IMR-90 (cell line): ENCODE measurements around the gene TBCEL. TPM values are rescaled to one million over a fixed set of nuclear protein-coding genes. Genes with fewer than 3 reads are reported as not detected.

Experiments
- ATAC-seq: fragments of 200-7000 bp; cut with Tn5 transposase; 2 replicates; pipeline ENCODE4 v1.9.1; 2020; ENCODE audit warnings: low read depth, mild to moderate bottlenecking, moderate library complexity
- BruUV-seq: library from RNA; stranded (reverse); fragments of 400-500 nt; replicated peaks from 2 replicates; lab custom pipeline; 2021; lab: Mats Ljungman, UMichigan
- CTCF ChIA-PET: fragments of 300-600 bp; formaldehyde crosslinking; extraction: SDS; loops from one replicate; lab custom pipeline; 2021; ENCODE audit warnings: antibody characterized with exemption; lab: Yijun Ruan, JAX
- POLR2A ChIA-PET: fragments of 300-600 bp; sonication (Branson Sonifier 250); formaldehyde crosslinking; loops from one replicate; lab custom pipeline; 2022; ENCODE audit warnings: antibody characterized with exemption; ENCODE audit not compliant: unreplicated experiment; lab: Charles Lee
- DNase-seq: peaks from one replicate; pipeline ENCODE4 v3.0.0; 2013
- H2AFZ ChIP-seq: replicated peaks from 2 replicates; pipeline ENCODE3; 2013; ENCODE audit warnings: low read length, mild to moderate bottlenecking; ENCODE audit not compliant: poor library complexity
- H2AK5ac ChIP-seq: 2 replicates; pipeline ENCODE4 v1.6.1; 2013; ENCODE audit warnings: low read depth, low read length, inconsistent platforms
- H2AK9ac ChIP-seq: replicated peaks from 2 replicates; pipeline ENCODE3; 2013; ENCODE audit warnings: mild to moderate bottlenecking, low read depth, low read length, moderate library complexity; ENCODE audit not compliant: poor library complexity
- H2BK120ac ChIP-seq: 2 replicates; pipeline ENCODE4 v1.6.1; 2013; ENCODE audit warnings: low read depth, low read length, inconsistent platforms
- H2BK15ac ChIP-seq: 3 replicates; pipeline ENCODE4 v1.6.1; 2013; ENCODE audit warnings: low read depth, low read length, inconsistent platforms
- H2BK20ac ChIP-seq: 2 replicates; pipeline ENCODE4 v1.6.1; 2013; ENCODE audit warnings: low read depth, mild to moderate bottlenecking, inconsistent platforms, low read length, moderate library complexity
- H2BK5ac ChIP-seq: 2 replicates; pipeline ENCODE4 v1.6.1; 2013; ENCODE audit warnings: mild to moderate bottlenecking, low read depth, low read length, inconsistent platforms; ENCODE audit not compliant: poor library complexity, severe bottlenecking
- H3K14ac ChIP-seq: replicated peaks from 2 replicates; pipeline ENCODE4 v1.6.1; 2013; ENCODE audit warnings: low read depth, low read length, inconsistent platforms
- H3K18ac ChIP-seq: 2 replicates; pipeline ENCODE4 v1.6.1; 2013; ENCODE audit warnings: low read depth, low read length, control low read depth
- H3K23ac ChIP-seq: 2 replicates; pipeline ENCODE4 v1.6.1; 2013; ENCODE audit warnings: low read depth, low read length, inconsistent platforms
- H3K27ac ChIP-seq: 2 replicates; pipeline ENCODE4 v1.5.1; 2013; ENCODE audit warnings: mild to moderate bottlenecking, control low read depth, low read length; ENCODE audit not compliant: insufficient read depth
- H3K27me3 ChIP-seq: 2 replicates; pipeline ENCODE4 v1.6.1; 2013; ENCODE audit warnings: low read length; ENCODE audit not compliant: control insufficient read depth, insufficient read depth
- H3K36me3 ChIP-seq: 2 replicates; pipeline ENCODE4 v1.6.1; 2013; ENCODE audit warnings: low read length, mixed read lengths; ENCODE audit not compliant: control insufficient read depth, insufficient read depth
- H3K4ac ChIP-seq: 2 replicates; pipeline ENCODE4 v1.6.1; 2013; ENCODE audit warnings: low read depth, low read length, inconsistent platforms
- H3K4me1 ChIP-seq: 2 replicates; pipeline ENCODE4 v1.6.1; 2013; ENCODE audit warnings: low read length, mixed read lengths; ENCODE audit not compliant: control insufficient read depth, insufficient read depth
- H3K4me2 ChIP-seq: 2 replicates; pipeline ENCODE4 v1.6.1; 2013; ENCODE audit warnings: low read depth, mild to moderate bottlenecking, control low read depth, low read length, moderate library complexity
- H3K4me3 ChIP-seq: 2 replicates; pipeline ENCODE4 v1.5.1; 2013; ENCODE audit warnings: low read depth, mild to moderate bottlenecking, control low read depth, low read length, moderate library complexity; ENCODE audit not compliant: insufficient read depth
- H3K56ac ChIP-seq: 2 replicates; pipeline ENCODE4 v1.6.1; 2013; ENCODE audit warnings: low read length, inconsistent platforms; ENCODE audit not compliant: insufficient read depth; ENCODE audit errors: extremely low read depth
- H3K79me1 ChIP-seq, 2 experiments: 2 replicates each; pipeline ENCODE4 v1.6.1; 2013; ENCODE audit warnings: low read length in 2 of 2, inconsistent platforms in 1 of 2, low read depth in 1 of 2
- H3K9ac ChIP-seq: 2 replicates; pipeline ENCODE4 v1.6.1; 2013; ENCODE audit warnings: low read depth, low read length, control low read depth
- H3K9me1 ChIP-seq: 2 replicates; pipeline ENCODE4 v1.6.1; 2013; ENCODE audit warnings: low read length, inconsistent platforms; ENCODE audit not compliant: insufficient read depth
- H3K9me3 ChIP-seq: 2 replicates; pipeline ENCODE4 v1.6.1; 2013; ENCODE audit warnings: low read length; ENCODE audit not compliant: control insufficient read depth, insufficient read depth
- H4K20me1 ChIP-seq: 2 replicates; pipeline ENCODE4 v1.6.1; 2013; ENCODE audit warnings: low read length, inconsistent platforms; ENCODE audit not compliant: insufficient read depth
- H4K5ac ChIP-seq: 2 replicates; pipeline ENCODE4 v1.6.1; 2013; ENCODE audit warnings: mild to moderate bottlenecking, low read depth, low read length, control low read depth
- H4K8ac ChIP-seq, 2 experiments: 2 replicates each; pipeline ENCODE4 v1.6.1; 2013; ENCODE audit warnings: low read depth in 2 of 2, low read length in 2 of 2, control low read depth in 1 of 2, inconsistent platforms in 1 of 2
- H4K91ac ChIP-seq: 2 replicates; pipeline ENCODE4 v1.6.1; 2013; ENCODE audit warnings: low read depth, low read length, inconsistent platforms; ENCODE audit not compliant: insufficient read depth
- CTCF ChIP-seq: conservative IDR thresholded peaks from 2 replicates; pipeline ENCODE4 v1.5.1; 2012; ENCODE audit warnings: mild to moderate bottlenecking, low read depth, low read length, improper control_type of control experiment
- FOS ChIP-seq: fragments of 150-350 bp; IDR thresholded peaks from 2 replicates; pipeline ENCODE4 v1.6.1; 2016; ENCODE audit warnings: low read depth, low read length
- SMC3 ChIP-seq: fragments of 150-350 bp; IDR thresholded peaks from 2 replicates; pipeline ENCODE4 v1.6.1; 2016; ENCODE audit warnings: low read depth, mild to moderate bottlenecking, antibody characterized with exemption, low read length, moderate library complexity
- USF2 ChIP-seq: fragments of 150-350 bp; IDR thresholded peaks from 2 replicates; pipeline ENCODE4 v1.6.1; 2017; ENCODE audit warnings: mild to moderate bottlenecking, antibody characterized with exemption, low read length, low read depth
- WGBS, 2 experiments: methylation state at CpG; one replicate each; pipeline versions ENCODE4 v1.1.5 to v1.1.7; 2013; ENCODE audit warnings: missing lambda C conversion rate in 2 of 2; ENCODE audit not compliant: insufficient read length in 1 of 2; ENCODE audit errors: extremely low coverage in 2 of 2; 5-methylcytosine and 5-hydroxymethylcytosine counted together
- dilution Hi-C: fragments of 300-500 bp; cut with HindIII; formaldehyde crosslinking; loops from one replicate; pipeline ENCODE4 v1.14.3; 2018; ENCODE audit warnings: low sequenced_read_pairs; ENCODE audit not compliant: unreplicated experiment
- in situ Hi-C: fragments of 300-500 bp; cut with MboI; formaldehyde crosslinking; loops from 3 replicates; pipeline ENCODE4 v1.14.3; 2019; ENCODE audit warnings: low sequenced_read_pairs, inconsistent platforms, mixed read lengths
- intact Hi-C: fragments of 100-400 bp; cut with micrococcal nuclease; formaldehyde crosslinking; loops from 2 replicates; pipeline ENCODE4 v1.10.0; 2022
- polyA plus RNA-seq, 3 experiments: library from polyadenylated mRNA; depleted of rRNA; stranded (reverse); fragments of >200 nt; gene quantifications; 2 replicates each; pipeline ENCODE4 v1.2.3, GENCODE V29; 2012; ENCODE audit warnings: low replicate concordance in 1 of 3
- total RNA-seq: library from RNA; depleted of rRNA; stranded (reverse); fragments of >200 nt; gene quantifications from 2 replicates; pipeline ENCODE4 v1.2.3, GENCODE V29; 2012

The TBCEL gene
- total and polyA plus RNA-seq, 2 of the 4 experiments (the other 2 are of a cell fraction): 7.1 to 21.0 TPM

DNA sequence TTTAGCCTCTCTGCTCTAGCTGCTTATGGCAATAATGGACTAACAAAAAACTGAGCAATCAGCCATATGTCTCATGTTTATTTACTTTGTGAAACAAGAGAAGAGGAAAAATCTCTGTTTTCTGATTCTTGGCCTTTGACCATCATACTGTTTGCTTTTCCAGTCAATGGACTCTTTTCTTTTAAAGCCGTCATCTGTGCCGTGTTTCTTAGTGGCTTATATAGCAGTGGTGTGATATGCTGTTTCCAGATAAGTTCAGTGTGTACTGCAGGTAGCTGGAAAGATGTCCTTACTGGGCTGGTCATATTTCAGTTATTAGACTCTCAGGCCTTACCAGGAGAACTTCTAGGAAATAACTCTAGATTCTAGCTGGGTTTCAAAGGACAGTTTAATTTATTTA is 43.6 kb downstream of the TBCEL start:
- ChIA-PET CTCF (no interaction called here), POLR2A (interaction anchor here (0.6 kb wide), 1 partner anchor 570 kb away, joined by 5 read pairs; no protein-coding TSS in a partner anchor)
- H2BK20ac ChIP-seq: no peak overlapping the region
- peak; percentile 70 for DNase-seq
- WGBS, 2 experiments: no CpG with 5 or more reads among the region's 2 CpGs
- H3K79me1 ChIP-seq: no peaks in the 10 kb centered on the region
- in situ Hi-C loops: no loop called here
- TF ChIP-seq SMC3: no peak
- no peak for TF ChIP-seq CTCF
- no peak for TF ChIP-seq USF2
- TF ChIP-seq FOS: no peak
- H3K14ac ChIP-seq: no peak overlapping the region
- intact Hi-C loops: loop anchor here (5.0 kb wide), 1 partner anchor 40 kb away; no protein-coding TSS in a partner anchor
- peaks cover 7% of the 10 kb centered on the region for H3K9me1 ChIP-seq
- H3K4me2 ChIP-seq: no peak overlapping the region; the same call in 1 of the 2 replicates
- H3K18ac ChIP-seq: no peak overlapping the region
- H3K36me3 ChIP-seq: peaks cover 8% of the 10 kb centered on the region
- ATAC-seq: peak; percentile 82
- no peaks in the 10 kb centered on the region for H3K27me3 ChIP-seq
- no peak overlapping the region for H3K9ac ChIP-seq
- H3K9me3 ChIP-seq: no peaks in the 10 kb centered on the region
- H4K5ac ChIP-seq: no peak overlapping the region
- H2BK15ac ChIP-seq: no peak overlapping the region
- no peak overlapping the region for H4K91ac ChIP-seq
- H2AK9ac ChIP-seq: no peak overlapping the region
- H3K23ac ChIP-seq: no peak overlapping the region
- H4K20me1 ChIP-seq: peaks cover 11% of the 10 kb centered on the region; the same call in 1 of the 2 replicates
- no peak overlapping the region for H4K8ac ChIP-seq
- no peak overlapping the region for H3K4me3 ChIP-seq
- no peak overlapping the region for H3K56ac ChIP-seq
- dilution Hi-C loops: no loop called here
- no peak overlapping the region for H2BK120ac ChIP-seq
- no peak overlapping the region for H2BK5ac ChIP-seq
- H2AK5ac ChIP-seq: no peak overlapping the region
- H3K27ac ChIP-seq: no peak overlapping the region
- no peak overlapping the region for H3K4ac ChIP-seq
- H3K4me1 ChIP-seq: peaks cover 5% of the 10 kb centered on the region; the same call in 1 of the 2 replicates
- H2AFZ ChIP-seq: no peak overlapping the region
- no TSS peak for BruUV-seq
